Kidney tubule cell (primary cell): ENCODE results near the gene PRKD2.
"Not testable (repeated sequence)": the region's sequence is repeated elsewhere in the genome, so short reads cannot be mapped to it uniquely, and the experiment has no call there.

Experiments
- DNase-seq: peaks from one replicate; pipeline ENCODE4 v3.0.0-alpha.2; 2018; ENCODE audit warnings: low spot score

PRKD2 gene

GRCh38 chr19:46724468-46724867 is 7.6 kb upstream of the PRKD2 start:
- DNase-seq: no peak

- DNase-seq: no peak
Observed at GRCh38 chr19:46723471-46723870, 6.6 kb upstream of the PRKD2 start.

- no peak for DNase-seq
Observed at GRCh38 chr19:46723023-46723461, 6.1 kb upstream of the PRKD2 start.

GRCh38 chr19:46722421-46723022 is 5.6 kb upstream of the PRKD2 start:
- no peak for DNase-seq

GRCh38 chr19:46722004-46722380 is 5.1 kb upstream of the PRKD2 start:
- DNase-seq: no peak

- no peak for DNase-seq
Observed at GRCh38 chr19:46721269-46722003, 4.5 kb upstream of the PRKD2 start.

GRCh38 chr19:46720503-46721239 is 3.8 kb upstream of the PRKD2 start:
- DNase-seq: no peak

- DNase-seq: no peak
Observed at GRCh38 chr19:46719629-46720502, 3.0 kb upstream of the PRKD2 start.

- DNase-seq: no peak
Observed at GRCh38 chr19:46718934-46719622, 2.2 kb upstream of the PRKD2 start.

GRCh38 chr19:46718157-46718933 is 1.4 kb upstream of the PRKD2 start:
- no peak for DNase-seq

- DNase-seq: no peak
Observed at GRCh38 chr19:46717716-46718143, 816 bp upstream of the PRKD2 start.

GRCh38 chr19:46716672-46717033 is 261 bp downstream of the PRKD2 start:
- DNase-seq: no peak

- no peak for DNase-seq
Observed at GRCh38 chr19:46715975-46716671, 791 bp downstream of the PRKD2 start.

GRCh38 chr19:46715620-46715974 is 1.3 kb downstream of the PRKD2 start:
- DNase-seq: no peak

GRCh38 chr19:46714444-46715106 is 2.3 kb downstream of the PRKD2 start:
- DNase-seq: no peak

- DNase-seq: peak; percentile 87
Observed at GRCh38 chr19:46713781-46714443, 3.0 kb downstream of the PRKD2 start.

GRCh38 chr19:46712768-46713338 is 4.1 kb downstream of the PRKD2 start:
- DNase-seq: not testable (repeated sequence)

- DNase-seq: no peak
Observed at GRCh38 chr19:46710687-46711086, 6.2 kb downstream of the PRKD2 start.
